ENCODE results near the gene RRAS2.

The RRAS2 gene

GRCh38 chr11:14390669-14391068 lies 31.7 kb upstream of the RRAS2 start:
- no peak overlapping the region for H3K4me3 ChIP-seq (ENCODE audit: low read length)
- TF ChIP-seq CTCF (conservative IDR thresholded peaks at IDR 0.05; ENCODE audit: low read depth, low read length): no peak
- DNase-seq (ENCODE audit: low read depth): no peak

- no peak for DNase-seq (ENCODE audit: low read depth)
- TF ChIP-seq CTCF (conservative IDR thresholded peaks at IDR 0.05; ENCODE audit: low read depth, low read length): no peak
- H3K4me3 ChIP-seq (ENCODE audit: low read length): no peak overlapping the region
Observed at GRCh38 chr11:14388352-14388751, 29.4 kb upstream of the RRAS2 start.

GRCh38 chr11:14386895-14387480 lies 28.0 kb upstream of the RRAS2 start:
- no peak overlapping the region for H3K4me3 ChIP-seq (ENCODE audit: low read length)
- no peak for TF ChIP-seq CTCF (conservative IDR thresholded peaks at IDR 0.05; ENCODE audit: low read depth, low read length)
- DNase-seq (ENCODE audit: low read depth): no peak

GRCh38 chr11:14386081-14386480 lies 27.1 kb upstream of the RRAS2 start:
- no peak for TF ChIP-seq CTCF (conservative IDR thresholded peaks at IDR 0.05; ENCODE audit: low read depth, low read length)
- no peak for DNase-seq (ENCODE audit: low read depth)
- H3K4me3 ChIP-seq (ENCODE audit: low read length): no peak overlapping the region

- H3K4me3 ChIP-seq (ENCODE audit: low read length): no peak overlapping the region
- DNase-seq (ENCODE audit: low read depth): no peak
- no peak for TF ChIP-seq CTCF (conservative IDR thresholded peaks at IDR 0.05; ENCODE audit: low read depth, low read length)
Observed at GRCh38 chr11:14384338-14384737, 25.4 kb upstream of the RRAS2 start.

GRCh38 chr11:14381968-14382367 lies 23.0 kb upstream of the RRAS2 start:
- TF ChIP-seq CTCF (conservative IDR thresholded peaks at IDR 0.05; ENCODE audit: low read depth, low read length): no peak
- H3K4me3 ChIP-seq (ENCODE audit: low read length): no peak overlapping the region
- no peak for DNase-seq (ENCODE audit: low read depth)

- peak overlapping the region; percentile 49 for H3K4me3 ChIP-seq (ENCODE audit: low read length)
- DNase-seq (ENCODE audit: low read depth): no peak
- no peak for TF ChIP-seq CTCF (conservative IDR thresholded peaks at IDR 0.05; ENCODE audit: low read depth, low read length)
Observed at GRCh38 chr11:14380947-14381561, 22.1 kb upstream of the RRAS2 start.
